Caki2 (cell line): ENCODE measurements around the gene SLC12A9. TPM values are rescaled to one million over a fixed set of nuclear protein-coding genes. Genes with fewer than 3 reads are reported as not detected.
"Not testable (repeated sequence)": the region's sequence is repeated elsewhere in the genome, so short reads cannot be mapped to it uniquely, and the experiment has no call there.

Experiments used
- DNase-seq: peaks from one replicate; pipeline ENCODE4 v3.0.0-alpha.2; 2015; ENCODE audit warnings: low read depth
- in situ Hi-C: cut with HindIII; loops from 2 replicates; pipeline ENCODE4 v1.10.0; 2016; ENCODE audit warnings: low sequenced_read_pairs, low pct_unique_long_range_greater_than_20kb, mixed read lengths
- total RNA-seq: library from RNA; depleted of rRNA; stranded (reverse); fragments of >200 nt; shearing (Covaris generic); gene quantifications from 2 replicates; pipeline ENCODE4 v1.2.3, GENCODE V29; 2014; ENCODE audit warnings: low replicate concordance

The SLC12A9 gene
- total RNA-seq, 1 experiment from 2014 or later = 16.5 TPM

DNA sequence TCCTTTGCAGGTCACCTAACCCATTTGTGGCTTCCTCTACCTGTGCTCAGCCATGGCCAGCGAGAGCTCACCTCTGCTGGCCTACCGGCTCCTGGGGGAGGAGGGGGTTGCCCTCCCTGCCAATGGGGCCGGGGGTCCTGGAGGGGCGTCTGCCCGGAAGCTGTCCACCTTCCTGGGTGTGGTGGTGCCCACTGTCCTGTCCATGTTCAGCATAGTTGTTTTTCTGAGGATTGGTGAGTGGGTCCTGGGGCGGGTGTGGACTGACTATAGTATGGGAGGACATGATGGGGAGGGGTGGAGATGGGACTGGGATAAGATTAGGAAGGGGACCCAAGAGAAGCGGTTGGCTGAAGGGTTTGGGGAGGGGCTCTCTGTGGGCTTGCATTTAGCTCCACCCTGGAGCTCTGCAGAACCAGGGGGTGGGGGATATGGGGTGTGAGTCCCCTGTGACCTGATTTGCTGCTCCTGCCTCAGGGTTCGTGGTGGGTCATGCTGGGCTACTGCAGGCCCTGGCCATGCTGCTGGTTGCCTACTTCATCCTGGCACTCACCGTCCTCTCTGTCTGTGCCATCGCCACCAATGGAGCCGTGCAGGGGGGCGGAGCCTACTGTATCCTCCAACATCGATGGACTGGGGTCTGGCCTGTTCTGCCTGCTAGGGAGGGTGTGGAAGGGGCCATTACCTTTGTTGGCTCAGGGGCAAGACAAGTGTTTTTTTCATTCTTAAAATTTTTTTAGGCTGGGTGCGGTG lies 1.8 kb downstream of the SLC12A9 start:
- in situ Hi-C loops = no loop called here
- DNase-seq = no peak

DNA sequence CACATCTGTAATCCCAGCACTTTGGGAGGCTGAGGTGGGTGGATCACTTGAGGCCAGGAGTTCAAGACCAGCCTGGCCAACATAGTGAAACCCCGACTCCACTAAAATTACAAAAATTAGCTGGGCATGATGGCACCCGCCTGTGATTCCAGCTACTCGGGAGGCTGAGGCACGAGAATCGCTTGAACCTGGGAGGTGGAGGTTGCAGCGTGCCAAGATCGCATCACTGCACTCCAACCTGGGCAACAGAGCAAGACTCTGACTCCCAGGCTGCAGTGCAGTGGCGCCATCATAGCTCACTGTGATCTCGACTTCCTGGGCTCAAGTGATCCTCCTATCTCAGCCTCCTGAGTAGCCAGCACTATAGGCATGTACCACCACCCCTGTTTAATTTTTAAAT lies 2.4 kb downstream of the SLC12A9 start:
- DNase-seq, in situ Hi-C loops: not testable (repeated sequence)

DNA sequence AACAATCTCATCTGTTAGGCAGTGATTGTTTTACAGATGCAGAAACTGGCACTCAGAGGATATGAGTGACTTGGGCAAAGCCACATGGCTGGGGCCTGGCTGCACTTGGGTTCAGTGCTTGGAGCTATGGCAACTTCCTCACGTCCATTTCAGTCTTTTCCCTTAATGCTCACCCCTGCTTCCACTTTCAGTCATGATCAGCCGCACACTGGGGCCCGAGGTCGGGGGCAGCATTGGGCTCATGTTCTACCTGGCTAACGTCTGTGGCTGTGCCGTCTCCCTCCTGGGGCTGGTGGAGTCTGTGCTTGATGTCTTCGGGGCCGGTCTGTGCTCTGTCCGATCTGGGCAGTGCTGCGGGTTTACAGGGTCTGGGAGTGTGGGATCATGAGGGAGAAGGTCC lies 3.0 kb downstream of the SLC12A9 start:
- in situ Hi-C loops = no loop called here
- DNase-seq = no peak

DNA sequence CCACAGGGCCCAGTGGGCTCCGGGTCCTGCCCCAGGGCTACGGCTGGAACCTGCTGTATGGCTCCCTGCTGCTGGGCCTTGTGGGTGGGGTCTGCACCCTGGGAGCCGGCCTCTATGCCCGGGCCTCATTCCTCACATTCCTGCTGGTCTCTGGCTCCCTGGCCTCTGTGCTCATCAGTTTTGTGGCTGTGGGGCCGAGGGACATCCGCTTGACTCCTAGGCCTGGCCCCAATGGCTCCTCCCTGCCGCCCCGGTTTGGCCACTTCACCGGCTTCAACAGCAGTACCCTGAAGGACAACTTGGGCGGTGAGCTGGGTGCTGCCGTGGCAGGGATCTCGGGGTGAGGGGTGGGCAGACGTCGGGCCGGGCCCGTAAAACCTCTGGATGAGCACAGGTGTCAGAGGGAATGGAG lies 4.4 kb downstream of the SLC12A9 start:
- in situ Hi-C loops = no loop called here
- no peak for DNase-seq

DNA sequence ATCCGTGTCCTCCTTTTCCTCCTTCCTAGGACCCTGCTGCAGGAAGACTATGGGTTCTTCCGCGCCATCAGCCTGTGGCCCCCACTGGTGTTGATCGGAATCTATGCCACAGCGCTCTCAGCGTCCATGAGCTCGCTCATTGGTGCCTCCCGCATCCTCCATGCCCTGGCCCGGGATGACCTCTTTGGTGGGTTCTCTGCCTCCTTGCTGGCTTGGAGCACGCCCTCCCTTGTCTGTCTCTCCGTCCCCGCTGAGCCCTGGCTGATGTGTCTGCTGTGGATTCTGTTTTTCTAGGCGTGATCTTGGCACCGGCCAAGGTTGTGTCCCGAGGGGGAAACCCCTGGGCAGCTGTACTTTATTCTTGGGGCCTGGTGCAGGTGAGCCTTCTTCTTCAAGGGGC lies 7.3 kb downstream of the SLC12A9 start:
- no peak for DNase-seq
- in situ Hi-C loops = no loop called here

DNA sequence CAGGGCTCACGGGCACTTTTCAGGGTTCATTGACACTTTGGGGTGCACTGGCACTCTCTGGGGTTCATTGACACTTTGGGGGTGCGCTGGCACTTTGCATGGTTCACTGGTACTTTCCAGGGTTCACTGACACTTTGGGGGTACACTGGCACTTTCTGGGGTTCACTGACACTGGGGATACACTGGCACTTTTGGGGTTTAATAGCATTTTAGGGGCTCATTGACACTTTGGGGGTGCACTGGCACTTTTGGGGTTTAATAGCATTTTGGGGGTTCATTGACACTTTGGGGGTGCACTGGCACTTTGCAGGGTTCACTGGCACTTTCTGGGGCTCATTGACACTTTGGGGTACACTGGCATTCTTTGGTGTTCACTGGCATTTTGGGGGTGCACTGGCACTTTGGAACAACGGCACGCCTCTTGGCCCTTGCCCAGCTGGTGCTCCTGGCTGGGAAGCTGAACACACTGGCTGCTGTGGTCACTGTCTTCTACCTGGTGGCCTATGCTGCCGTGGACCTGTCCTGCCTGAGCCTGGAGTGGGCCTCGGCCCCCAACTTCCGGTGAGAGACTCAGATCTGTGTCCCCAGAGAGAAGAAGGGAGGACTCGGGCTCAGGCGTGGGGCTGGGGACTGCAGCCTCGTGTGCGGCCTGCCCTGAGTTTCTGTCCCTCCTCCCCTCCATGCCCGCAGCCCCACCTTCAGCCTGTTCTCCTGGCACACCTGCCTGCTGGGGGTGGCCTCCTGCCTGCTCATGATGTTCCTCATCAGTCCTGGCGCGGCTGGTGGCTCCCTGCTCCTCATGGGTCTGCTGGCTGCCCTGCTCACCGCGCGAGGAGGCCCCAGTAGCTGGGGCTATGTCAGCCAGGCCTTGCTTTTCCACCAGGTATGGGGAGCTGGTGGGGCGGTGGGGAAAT lies 8.4 kb downstream of the SLC12A9 start:
- in situ Hi-C loops = no loop called here
- DNase-seq = no peak

DNA sequence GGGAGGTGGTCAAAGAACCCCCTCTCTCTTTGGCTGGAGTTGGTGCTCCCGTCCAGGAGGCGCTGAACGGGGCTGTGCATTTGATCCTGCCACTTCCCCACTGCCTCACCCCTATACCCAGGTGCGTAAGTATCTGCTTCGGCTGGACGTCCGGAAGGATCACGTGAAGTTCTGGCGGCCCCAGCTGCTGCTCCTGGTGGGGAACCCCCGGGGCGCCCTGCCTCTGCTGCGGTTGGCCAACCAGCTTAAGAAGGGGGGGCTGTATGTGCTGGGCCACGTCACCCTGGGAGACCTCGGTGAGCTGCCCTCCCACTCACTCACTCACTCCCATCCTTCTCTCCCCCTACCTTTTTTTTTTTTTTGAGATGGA lies 9.1 kb downstream of the SLC12A9 start:
- in situ Hi-C loops = no loop called here
- no peak for DNase-seq

DNA sequence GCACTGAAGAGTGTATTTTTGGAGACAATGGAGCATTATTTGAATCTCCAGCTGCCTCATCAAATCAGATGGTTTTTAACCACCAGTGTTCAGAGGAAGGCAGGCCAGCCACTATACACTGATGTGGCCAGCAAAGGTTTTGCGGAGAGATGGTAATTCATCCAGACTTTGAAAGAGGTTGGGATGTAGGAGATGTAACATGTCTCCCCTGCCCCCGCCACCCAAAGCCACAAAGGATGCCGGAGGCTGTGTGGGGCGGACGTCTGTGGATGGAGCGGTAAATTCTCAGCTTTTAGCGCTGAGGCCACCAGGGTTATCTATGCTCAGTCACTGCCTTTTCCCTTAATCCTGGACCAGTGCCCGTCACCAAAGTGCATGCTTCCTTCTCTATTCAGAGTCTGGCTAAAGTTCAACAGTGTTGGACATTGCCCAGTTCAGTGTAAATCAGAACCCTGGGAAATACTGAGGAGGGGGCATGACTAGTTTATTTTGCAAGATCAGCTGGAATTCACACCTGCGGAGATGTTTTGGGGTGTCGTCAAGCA lies 11.0 kb downstream of the SLC12A9 start:
- in situ Hi-C loops = no loop called here
- DNase-seq = no peak

DNA sequence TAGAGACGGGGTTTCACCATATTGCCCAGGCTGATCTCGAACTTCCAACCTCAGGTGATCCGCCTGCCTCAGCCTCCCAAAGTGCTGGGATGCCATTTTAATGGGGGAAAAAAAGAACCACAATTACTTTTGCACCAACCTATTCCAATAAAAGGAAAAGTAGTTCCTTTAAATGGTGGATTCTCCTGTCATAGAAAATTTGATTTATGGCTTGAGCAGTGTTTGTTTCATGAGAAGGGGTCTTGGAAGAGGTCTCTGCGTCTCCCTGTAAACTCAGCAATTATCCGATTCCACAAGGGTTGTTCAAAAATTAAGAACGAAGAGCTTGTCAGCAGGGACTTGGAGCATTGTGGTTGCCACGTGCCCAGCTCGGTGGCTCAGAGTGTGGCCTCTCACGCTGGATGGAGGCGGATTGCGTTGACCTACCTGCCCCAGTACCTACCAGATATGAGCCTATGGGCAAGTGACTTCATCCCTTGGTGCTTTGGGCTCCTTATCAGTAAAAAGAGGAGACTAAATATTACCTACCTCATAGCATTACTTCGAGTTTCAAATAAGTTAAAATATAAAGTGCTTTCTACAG lies 11.8 kb downstream of the SLC12A9 start:
- in situ Hi-C loops = no loop called here

DNA sequence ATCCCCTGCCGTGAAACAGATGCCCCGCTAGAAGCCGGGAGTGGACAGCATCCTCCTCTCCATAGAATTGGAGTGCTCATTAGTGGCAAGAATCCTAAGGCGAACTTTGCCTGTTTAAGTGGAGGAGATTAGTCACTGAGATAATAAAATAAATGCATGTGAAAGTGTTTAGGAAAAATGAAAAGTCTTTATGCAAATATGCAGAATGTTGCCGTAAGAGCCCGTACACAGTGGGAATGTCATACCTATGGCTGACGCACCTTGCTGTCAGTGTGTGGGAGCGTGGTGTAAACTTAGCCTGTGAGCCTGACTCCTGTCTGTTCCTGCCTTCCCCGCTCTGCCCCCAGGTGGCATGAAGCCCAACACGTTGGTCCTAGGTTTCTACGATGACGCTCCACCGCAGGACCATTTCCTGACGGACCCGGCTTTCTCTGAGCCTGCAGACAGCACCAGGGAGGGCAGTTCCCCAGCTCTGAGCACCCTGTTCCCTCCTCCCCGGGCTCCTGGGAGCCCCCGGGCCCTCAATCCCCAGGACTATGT lies 12.9 kb downstream of the SLC12A9 start:
- DNase-seq = no peak
- in situ Hi-C loops = no loop called here

More for the DNA sequence above, 11.8 kb downstream of the SLC12A9 start:
- no peak for DNase-seq

DNA sequence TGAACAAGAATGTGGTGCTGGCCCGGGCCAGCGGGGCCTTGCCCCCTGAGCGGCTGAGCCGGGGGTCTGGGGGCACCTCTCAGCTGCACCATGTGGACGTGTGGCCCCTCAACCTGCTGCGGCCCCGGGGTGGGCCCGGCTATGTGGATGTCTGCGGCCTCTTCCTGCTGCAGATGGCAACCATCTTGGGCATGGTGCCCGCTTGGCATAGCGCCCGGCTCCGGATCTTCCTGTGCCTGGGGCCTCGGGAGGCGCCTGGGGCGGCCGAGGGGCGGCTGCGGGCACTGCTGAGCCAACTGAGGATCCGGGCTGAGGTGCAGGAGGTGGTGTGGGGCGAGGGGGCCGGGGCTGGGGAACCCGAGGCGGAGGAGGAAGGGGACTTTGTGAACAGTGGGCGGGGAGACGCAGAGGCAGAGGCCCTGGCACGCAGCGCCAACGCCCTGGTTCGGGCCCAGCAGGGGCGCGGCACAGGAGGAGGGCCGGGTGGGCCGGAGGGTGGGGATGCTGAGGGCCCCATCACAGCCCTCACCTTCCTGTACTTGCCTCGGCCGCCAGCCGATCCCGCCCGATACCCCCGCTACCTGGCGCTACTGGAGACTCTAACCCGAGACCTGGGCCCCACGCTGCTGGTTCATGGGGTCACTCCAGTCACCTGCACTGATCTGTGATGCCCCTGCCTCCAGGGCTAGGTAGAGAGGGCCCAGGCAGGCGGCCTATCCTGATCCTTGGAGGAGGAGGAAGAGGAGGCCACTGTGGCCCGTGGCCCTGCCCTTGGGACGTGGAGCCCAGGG lies 13.6 kb downstream of the SLC12A9 start:
- DNase-seq = peak; percentile 26
- in situ Hi-C loops = no loop called here

DNA sequence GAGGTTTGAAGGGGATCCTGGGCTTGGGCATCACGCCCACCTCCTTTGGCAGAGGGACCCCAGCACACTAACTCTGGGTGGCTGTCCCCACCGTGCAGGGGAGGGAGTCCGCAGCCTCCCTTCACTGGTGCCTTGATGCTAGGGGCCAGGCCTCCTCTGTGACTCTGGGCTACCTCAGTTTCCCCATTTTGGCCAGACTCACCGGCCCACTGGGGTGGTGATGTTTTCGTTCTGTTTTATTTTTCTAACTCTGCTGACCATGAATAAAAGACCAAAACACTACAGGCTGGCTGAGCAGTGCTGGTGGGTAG lies 14.2 kb downstream of the SLC12A9 start:
- in situ Hi-C loops = no loop called here
- no peak for DNase-seq

DNA sequence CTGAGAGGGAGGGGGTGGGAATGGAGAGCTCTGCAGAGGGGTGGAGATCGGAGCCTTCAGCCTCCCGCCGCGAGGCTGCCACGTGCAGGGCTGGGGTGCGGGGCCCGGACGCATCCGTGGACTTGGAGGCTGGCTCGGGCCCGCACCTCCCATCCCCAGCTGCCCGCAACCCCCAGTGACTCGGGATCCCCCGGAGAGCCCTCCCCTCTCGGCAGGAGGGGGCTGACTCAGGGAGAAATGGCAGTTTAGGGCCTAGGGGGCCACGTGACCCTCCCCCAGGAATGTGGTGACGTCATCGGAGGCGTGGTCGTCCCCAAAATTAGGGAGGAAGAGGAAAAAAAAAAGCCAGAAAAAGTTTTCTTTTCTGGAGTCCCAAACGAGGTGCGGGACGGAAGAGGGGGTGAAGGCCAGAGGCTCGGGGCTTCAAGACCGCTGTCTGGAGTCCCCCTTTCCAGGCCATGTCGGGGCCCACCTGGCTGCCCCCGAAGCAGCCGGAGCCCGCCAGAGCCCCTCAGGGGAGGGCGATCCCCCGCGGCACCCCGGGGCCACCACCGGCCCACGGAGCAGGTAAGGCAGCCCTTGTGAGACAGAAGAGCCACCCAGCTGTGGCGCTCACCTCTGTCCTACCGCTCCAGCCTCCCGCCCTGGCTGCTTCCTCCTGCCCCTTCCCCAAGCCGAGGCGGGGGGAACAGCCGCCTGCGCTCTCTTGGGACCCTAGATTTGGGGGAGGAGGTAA lies 14.7 kb downstream of the SLC12A9 start, which contains the start of gene TRIP6:
Gene TRIP6, plus strand, starts transcription at position 348 of the 736 bp plus-strand sequence. Its CDS starts 111 bp downstream, at position 459.
- in situ Hi-C loops = no loop called here
- peak; percentile 88 for DNase-seq

DNA sequence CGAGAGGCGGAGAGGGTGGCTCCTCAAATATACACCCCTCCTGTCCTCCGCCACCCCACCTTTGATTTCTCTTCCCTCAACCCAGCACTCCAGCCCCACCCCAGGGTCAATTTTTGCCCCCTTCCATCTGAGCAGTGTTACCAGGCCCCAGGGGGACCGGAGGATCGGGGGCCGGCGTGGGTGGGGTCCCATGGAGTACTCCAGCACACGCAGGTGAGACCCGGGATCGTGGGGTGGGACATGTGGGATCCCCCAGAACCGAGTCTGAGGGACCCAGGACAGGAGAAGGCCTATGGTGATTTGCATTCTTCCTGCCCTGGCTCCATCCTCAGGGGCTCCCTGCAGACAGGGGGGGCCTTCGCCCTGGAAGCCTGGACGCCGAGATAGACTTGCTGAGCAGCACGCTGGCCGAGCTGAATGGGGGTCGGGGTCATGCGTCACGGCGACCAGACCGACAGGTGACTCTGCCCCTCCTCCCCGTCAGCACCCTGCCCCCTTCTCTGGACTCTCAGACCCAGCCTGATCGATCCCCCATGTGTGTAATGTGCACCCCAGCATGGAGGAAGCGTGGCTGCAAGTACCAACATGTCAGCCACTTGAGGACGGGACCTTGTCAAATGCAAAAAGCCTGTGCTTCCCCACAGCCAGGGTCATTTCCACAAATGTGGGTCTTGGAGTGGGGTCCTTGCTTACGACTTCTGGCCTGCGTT lies 15.4 kb downstream of the SLC12A9 start:
- in situ Hi-C loops = no loop called here
- DNase-seq = no peak

DNA sequence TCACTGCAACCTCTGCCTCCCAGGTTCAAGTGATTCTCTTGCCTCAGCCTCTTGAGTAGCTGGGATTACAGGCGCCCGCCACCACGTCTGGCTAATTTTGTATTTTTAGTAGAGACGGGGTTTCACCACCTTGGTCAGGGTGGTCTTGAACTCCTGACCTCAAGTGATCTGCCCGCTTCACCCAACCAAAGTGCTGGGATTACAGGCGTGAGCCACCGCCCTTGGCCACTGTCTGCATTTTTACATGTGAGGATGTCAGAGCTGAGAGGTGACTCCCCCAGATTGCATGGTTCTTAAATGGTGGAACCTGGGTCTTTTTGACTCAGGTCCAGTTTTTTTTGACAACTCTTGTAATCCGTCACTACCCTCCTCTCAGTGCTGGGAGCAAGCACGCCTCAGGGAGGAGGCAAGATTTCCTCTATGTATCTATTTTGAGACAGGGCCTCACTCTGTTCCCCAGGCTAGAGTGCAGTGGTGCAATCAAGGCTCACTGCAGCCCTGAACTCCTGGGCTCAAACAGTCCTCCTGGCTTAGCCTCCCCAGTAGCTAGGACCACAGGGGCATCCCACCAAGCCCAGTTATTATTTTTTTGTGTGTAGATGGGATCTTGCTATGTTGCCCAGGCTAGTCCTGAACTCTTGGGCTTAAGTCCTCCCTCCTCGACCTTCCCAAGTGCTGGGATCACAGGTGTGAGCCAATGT lies 21.2 kb downstream of the SLC12A9 start:
- in situ Hi-C loops = no loop called here
- no peak for DNase-seq

DNA sequence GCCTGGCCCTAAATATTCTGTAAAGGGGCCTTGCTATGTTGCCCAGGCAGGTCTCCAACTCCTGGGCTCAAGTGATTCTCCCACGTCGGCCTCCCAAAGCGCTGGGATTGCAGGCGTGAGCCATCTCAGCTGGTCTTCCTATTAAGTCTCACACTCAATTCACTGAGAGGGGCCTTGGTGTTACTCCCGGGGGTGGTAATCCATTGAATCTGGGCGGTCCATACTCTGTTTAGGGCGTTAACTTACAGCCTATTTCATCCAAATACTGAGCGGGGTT lies 21.7 kb downstream of the SLC12A9 start:
- DNase-seq = no peak
- in situ Hi-C loops = no loop called here
